Measurements from ENCODE around the gene INO80. TPM values are rescaled to one million over a fixed set of nuclear protein-coding genes. Genes with fewer than 3 reads are reported as not detected.
A peak's percentile ranks its signal among the peaks of the same experiment; 100 is the strongest.
"Not testable (repeated sequence)": the region's sequence is repeated elsewhere in the genome, so short reads cannot be mapped to it uniquely, and the experiment has no call there.

Gene INO80
- total RNA-seq, 4 donors from 2014 or later: 17.5 to 111 (median 40.1) TPM

DNA sequence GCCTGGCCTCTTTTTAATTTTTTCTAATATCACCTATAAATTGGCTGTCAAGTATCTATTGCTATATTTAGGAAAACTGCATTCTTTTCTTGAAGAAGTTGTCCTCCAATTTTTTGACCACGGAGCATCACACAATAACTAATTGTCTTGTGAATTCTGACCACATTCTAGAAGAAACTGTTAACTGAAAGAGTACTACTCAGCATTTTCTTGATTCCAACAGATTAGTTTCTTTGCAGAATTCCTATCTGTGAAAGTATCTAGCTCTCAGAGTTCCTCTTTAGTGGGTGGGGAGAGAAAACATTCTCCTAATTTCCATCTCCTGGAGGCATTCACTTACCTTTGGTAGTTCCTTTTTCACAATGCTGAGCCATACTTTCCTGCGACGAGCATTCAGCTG lies 31.1 kb downstream of the INO80 start:
- Histone ChIP-seq H3K9me3 (no peaks in the 10 kb centered on the region), H3K4me1 (no peaks in the 10 kb centered on the region), H3K36me3 (peaks cover 0 to 97% (median 0%) of the 10 kb centered on the region in 3 donors), H3K4me3 (no peak overlapping the region), H3K27me3 (no peaks in the 10 kb centered on the region), H3K27ac (no peak overlapping the region)
- TF ChIP-seq POLR2A (IDR thresholded peaks at IDR 0.05): no peak
- TF ChIP-seq, protein P1, sequence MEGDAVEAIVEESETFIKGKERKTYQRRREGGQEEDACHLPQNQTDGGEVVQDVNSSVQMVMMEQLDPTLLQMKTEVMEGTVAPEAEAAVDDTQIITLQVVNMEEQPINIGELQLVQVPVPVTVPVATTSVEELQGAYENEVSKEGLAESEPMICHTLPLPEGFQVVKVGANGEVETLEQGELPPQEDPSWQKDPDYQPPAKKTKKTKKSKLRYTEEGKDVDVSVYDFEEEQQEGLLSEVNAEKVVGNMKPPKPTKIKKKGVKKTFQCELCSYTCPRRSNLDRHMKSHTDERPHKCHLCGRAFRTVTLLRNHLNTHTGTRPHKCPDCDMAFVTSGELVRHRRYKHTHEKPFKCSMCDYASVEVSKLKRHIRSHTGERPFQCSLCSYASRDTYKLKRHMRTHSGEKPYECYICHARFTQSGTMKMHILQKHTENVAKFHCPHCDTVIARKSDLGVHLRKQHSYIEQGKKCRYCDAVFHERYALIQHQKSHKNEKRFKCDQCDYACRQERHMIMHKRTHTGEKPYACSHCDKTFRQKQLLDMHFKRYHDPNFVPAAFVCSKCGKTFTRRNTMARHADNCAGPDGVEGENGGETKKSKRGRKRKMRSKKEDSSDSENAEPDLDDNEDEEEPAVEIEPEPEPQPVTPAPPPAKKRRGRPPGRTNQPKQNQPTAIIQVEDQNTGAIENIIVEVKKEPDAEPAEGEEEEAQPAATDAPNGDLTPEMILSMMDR (IDR thresholded peaks at IDR 0.05): no peak
- DNase-seq: no peak

DNA sequence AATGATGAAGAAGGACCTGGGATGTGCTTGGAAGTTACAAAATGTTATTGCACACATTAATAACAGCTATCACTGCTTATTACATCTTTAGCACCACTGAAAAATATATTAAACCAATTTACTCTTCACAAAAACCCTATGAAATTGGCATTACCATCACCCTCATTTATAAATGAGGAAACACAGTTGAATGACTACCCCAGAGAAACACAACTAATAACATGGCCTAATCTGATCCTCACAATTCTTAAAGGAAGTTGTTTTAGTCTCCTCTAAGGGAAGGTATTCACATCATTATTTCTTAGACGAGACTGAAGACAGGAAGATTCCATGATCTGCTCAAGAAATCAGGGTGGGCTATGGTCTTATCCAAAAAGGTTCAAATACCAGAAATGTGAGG lies 35.9 kb downstream of the INO80 start:
- Histone ChIP-seq H3K27ac (no peak overlapping the region), H3K9me3 (no peaks in the 10 kb centered on the region), H3K36me3 (peaks cover 0 to 91% (median 0%) of the 10 kb centered on the region in 3 donors), H3K27me3 (no peaks in the 10 kb centered on the region), H3K4me1 (no peaks in the 10 kb centered on the region), H3K4me3 (no peak overlapping the region)
- no peak for TF ChIP-seq POLR2A (IDR thresholded peaks at IDR 0.05)
- TF ChIP-seq, protein P1 (IDR thresholded peaks at IDR 0.05): no peak
- no peak for DNase-seq

DNA sequence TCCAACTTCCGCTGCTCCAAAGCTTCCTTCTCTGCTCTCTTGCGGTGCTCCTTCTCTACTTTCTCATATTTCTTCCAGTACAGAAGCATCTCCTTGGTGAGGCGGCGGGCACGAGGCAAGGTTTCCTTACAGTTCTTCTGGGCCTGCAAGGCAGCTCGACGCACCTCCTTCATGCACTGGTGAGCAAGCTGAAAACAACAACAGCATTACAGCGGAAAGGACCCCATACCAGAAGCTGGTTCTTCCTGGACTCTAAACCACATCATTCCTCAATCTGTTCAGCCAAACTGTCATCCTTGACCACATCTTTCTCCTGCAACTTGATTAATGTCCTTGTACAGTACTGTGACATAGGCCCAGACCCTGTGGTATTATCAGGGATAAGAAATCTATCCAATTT lies 36.4 kb downstream of the INO80 start:
- Histone ChIP-seq H3K36me3 (peaks cover 0 to 91% (median 0%) of the 10 kb centered on the region in 3 donors), H3K4me1 (no peaks in the 10 kb centered on the region), H3K27ac (no peak overlapping the region), H3K27me3 (no peaks in the 10 kb centered on the region), H3K9me3 (no peaks in the 10 kb centered on the region), H3K4me3 (no peak overlapping the region)
- DNase-seq: peak in 2 of 3 donors; percentile 51 to 58
- no peak for TF ChIP-seq POLR2A (IDR thresholded peaks at IDR 0.05)
- TF ChIP-seq, protein P1 (IDR thresholded peaks at IDR 0.05): no peak

DNA sequence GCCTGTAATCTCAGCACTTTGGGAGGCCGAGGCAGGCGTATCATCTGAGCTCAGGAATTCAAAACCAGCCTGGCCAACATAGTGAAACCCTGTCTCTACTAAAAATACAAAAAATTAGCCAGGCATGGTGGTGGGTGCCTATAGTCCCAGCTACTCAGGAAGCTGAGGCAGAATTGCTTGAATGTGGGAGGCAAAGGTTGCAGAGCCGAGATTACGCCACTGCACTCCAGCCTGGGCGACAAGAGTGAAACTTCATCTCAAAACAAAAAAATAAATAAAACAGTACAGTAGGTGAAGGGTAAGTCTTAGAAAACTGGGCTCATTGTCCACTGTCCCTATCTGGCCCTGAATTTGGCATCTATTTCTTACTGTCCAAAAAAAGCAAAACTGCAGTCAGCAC lies 37.2 kb downstream of the INO80 start:
- not testable (repeated sequence) for H3K27me3 ChIP-seq, H3K9me3 ChIP-seq, DNase-seq, H3K4me3 ChIP-seq, H3K4me1 ChIP-seq, H3K27ac ChIP-seq
- peaks cover 0 to 91% (median 0%) of the 10 kb centered on the region in 3 donors for H3K36me3 ChIP-seq

DNA sequence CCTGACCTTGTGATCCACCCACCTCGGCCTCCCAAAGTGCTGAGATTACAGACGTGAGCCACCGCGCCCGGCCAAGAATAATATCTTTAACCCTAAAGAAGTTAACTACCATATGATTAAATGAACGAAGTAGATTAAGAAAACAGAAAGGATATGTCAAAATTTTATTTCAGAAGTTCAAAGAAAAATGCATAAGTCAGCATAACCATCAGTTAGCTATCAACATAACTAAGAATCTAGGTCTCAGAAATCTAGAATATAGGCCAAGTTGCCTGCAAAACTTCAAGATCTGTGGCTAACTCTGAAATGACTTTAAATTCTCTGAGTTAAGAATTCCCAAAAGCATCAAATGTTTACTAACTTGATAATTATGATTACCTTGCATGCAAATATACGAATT lies 38.0 kb downstream of the INO80 start:
- Histone ChIP-seq H3K4me3 (no peak overlapping the region), H3K36me3 (peaks cover 0 to 91% (median 0%) of the 10 kb centered on the region in 3 donors), H3K4me1 (no peaks in the 10 kb centered on the region), H3K27me3 (no peaks in the 10 kb centered on the region), H3K27ac (no peak overlapping the region), H3K9me3 (no peaks in the 10 kb centered on the region)
- TF ChIP-seq POLR2A (IDR thresholded peaks at IDR 0.05): no peak
- TF ChIP-seq, protein P1 (IDR thresholded peaks at IDR 0.05): no peak
- no peak for DNase-seq

DNA sequence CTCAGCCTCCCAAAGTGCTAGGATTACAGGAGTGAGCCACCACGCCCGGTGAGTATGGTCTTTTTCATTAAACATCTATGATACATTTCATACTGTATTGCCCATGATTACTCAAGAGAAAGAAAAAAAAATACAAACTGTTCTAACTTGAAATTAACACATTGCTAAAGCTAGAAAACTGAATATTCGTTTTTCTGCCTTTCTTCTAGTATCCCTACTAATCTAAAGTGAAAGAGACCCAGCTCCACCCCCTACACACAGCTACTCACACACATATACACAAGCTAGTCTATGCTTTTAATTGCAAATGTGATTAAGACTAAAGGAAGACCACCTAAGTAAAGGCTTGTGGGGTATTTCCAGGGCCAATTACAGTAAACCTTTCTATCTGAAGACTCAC lies 43.1 kb downstream of the INO80 start:
- no peak for DNase-seq
- Histone ChIP-seq H3K36me3 (peaks cover 0 to 90% (median 0%) of the 10 kb centered on the region in 3 donors), H3K27ac (no peak overlapping the region), H3K4me3 (no peak overlapping the region), H3K27me3 (no peaks in the 10 kb centered on the region), H3K9me3 (no peaks in the 10 kb centered on the region), H3K4me1 (no peaks in the 10 kb centered on the region)
- TF ChIP-seq, protein P1 (IDR thresholded peaks at IDR 0.05): no peak
- no peak for TF ChIP-seq POLR2A (IDR thresholded peaks at IDR 0.05)
